Measurements from ENCODE around the gene ARL15.

DNA sequence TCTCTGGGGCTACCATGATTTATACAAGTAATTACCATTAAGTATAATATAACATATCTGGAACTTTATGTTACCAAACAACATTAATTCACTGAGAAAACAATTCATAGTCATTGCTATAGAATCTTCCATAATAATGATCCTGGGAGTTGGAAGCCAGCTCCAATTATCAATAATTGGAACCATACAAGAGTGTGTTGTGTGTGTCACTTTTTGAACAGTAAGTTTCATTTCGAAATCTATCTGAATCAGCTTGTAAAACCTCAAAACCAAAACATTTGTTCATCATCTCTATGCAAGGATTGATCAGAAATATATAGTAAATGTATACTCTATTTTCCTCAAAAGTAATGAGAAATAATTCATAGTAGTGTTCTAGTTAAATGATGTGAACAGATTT, 348.1 kb downstream of the ARL15 start:
- TF ChIP-seq, protein P1, sequence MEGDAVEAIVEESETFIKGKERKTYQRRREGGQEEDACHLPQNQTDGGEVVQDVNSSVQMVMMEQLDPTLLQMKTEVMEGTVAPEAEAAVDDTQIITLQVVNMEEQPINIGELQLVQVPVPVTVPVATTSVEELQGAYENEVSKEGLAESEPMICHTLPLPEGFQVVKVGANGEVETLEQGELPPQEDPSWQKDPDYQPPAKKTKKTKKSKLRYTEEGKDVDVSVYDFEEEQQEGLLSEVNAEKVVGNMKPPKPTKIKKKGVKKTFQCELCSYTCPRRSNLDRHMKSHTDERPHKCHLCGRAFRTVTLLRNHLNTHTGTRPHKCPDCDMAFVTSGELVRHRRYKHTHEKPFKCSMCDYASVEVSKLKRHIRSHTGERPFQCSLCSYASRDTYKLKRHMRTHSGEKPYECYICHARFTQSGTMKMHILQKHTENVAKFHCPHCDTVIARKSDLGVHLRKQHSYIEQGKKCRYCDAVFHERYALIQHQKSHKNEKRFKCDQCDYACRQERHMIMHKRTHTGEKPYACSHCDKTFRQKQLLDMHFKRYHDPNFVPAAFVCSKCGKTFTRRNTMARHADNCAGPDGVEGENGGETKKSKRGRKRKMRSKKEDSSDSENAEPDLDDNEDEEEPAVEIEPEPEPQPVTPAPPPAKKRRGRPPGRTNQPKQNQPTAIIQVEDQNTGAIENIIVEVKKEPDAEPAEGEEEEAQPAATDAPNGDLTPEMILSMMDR (conservative IDR thresholded peaks at IDR 0.05): no peak
- no peak for TF ChIP-seq EZH2 (IDR thresholded peaks at IDR 0.05; ENCODE audit: low read depth)
